Measurements from ENCODE around the gene TMEM117.
A peak's percentile ranks its signal among the peaks of the same experiment; 100 is the strongest.

The TMEM117 gene

GRCh38 chr12:43835656-43836474 is at the start of gene TMEM117:
Gene TMEM117, plus strand, starts transcription at chr12:43836081.
- DNase-seq: peak in 53 of 56 donors; percentile 8 to 73 (median 47)

- no peak for DNase-seq
These were observed 48.8 kb upstream of the TMEM117 start for GRCh38 chr12:43786899-43787693.

GRCh38 chr12:43789941-43790340 is 45.9 kb upstream of the TMEM117 start:
- DNase-seq: no peak

GRCh38 chr12:43795716-43796280 is 40.1 kb upstream of the TMEM117 start:
- DNase-seq: no peak

- DNase-seq: no peak
These were observed 38.2 kb upstream of the TMEM117 start for GRCh38 chr12:43797561-43798217.

- peak in 1 of 56 donors; percentile 21 for DNase-seq
These were observed 30.6 kb upstream of the TMEM117 start for GRCh38 chr12:43805149-43805859.

- peak; percentile 18 to 92 (median 75) for DNase-seq
These were observed 29.8 kb upstream of the TMEM117 start, which contains the start of gene TWF1 for GRCh38 chr12:43805860-43806736. Gene TWF1, minus strand, starts transcription at chr12:43806317. Its CDS starts 72 bp downstream, at chr12:43806245.

- no peak for DNase-seq
These were observed 29.2 kb upstream of the TMEM117 start for GRCh38 chr12:43806737-43807072.

- DNase-seq: no peak
These were observed 28.5 kb upstream of the TMEM117 start for GRCh38 chr12:43807386-43807785.

- no peak for DNase-seq
These were observed 23.8 kb upstream of the TMEM117 start for GRCh38 chr12:43812057-43812456.

- no peak for DNase-seq
These were observed 23.0 kb upstream of the TMEM117 start for GRCh38 chr12:43812926-43813325.

GRCh38 chr12:43815416-43815815 is 20.5 kb upstream of the TMEM117 start:
- no peak for DNase-seq

- DNase-seq: no peak
These were observed 19.7 kb upstream of the TMEM117 start for GRCh38 chr12:43816168-43816567.

GRCh38 chr12:43824207-43824775 is 11.6 kb upstream of the TMEM117 start:
- DNase-seq: no peak

- DNase-seq: no peak
These were observed 9.2 kb upstream of the TMEM117 start for GRCh38 chr12:43826681-43827080.

- no peak for DNase-seq
These were observed 8.8 kb upstream of the TMEM117 start for GRCh38 chr12:43827093-43827492.

- DNase-seq: no peak
These were observed 3.3 kb upstream of the TMEM117 start for GRCh38 chr12:43832463-43833168.

- DNase-seq: peak in 2 of 56 donors; percentile 41 to 46
These were observed 621 bp upstream of the TMEM117 start for GRCh38 chr12:43835264-43835655.

- DNase-seq: peak in 4 of 56 donors; percentile 3 to 48 (median 24)
These were observed 651 bp downstream of the TMEM117 start for GRCh38 chr12:43836475-43836989.

All from amygdala (tissue), 56 donors.